DND-41 (cell line): ENCODE data around the gene PLPP6.

Source experiments
- ATAC-seq: fragments of 200-7000 bp; cut with Tn5 transposase; 3 replicates; pipeline ENCODE4 v1.9.1; 2021; ENCODE audit warnings: low read depth; ENCODE audit not compliant: insufficient read depth
- DNase-seq: peaks from one replicate; pipeline ENCODE4 v3.0.0-alpha.2; 2020
- H2AFZ ChIP-seq: 2 replicates; pipeline ENCODE4 v1.6.0; 2012; ENCODE audit warnings: low read depth, low read length
- H3K27ac ChIP-seq: 2 replicates; pipeline ENCODE4 v1.5.1; 2012; ENCODE audit warnings: low read length, inconsistent platforms
- H3K27me3 ChIP-seq: fragments of 200-600 bp; sonication (generic); 2 replicates; pipeline ENCODE4 v1.6.0; 2012; ENCODE audit warnings: low read length, mild to moderate bottlenecking, inconsistent platforms; ENCODE audit not compliant: insufficient read depth, poor library complexity
- H3K36me3 ChIP-seq: 2 replicates; pipeline ENCODE4 v1.5.1; 2012; ENCODE audit warnings: low read length, inconsistent platforms; ENCODE audit not compliant: insufficient read depth
- H3K4me1 ChIP-seq: 2 replicates; pipeline ENCODE4 v1.5.1; 2012; ENCODE audit warnings: mild to moderate bottlenecking, low read length; ENCODE audit not compliant: insufficient read depth
- H3K4me2 ChIP-seq: 2 replicates; pipeline ENCODE4 v1.6.0; 2012; ENCODE audit warnings: mild to moderate bottlenecking, moderate library complexity, low read length, inconsistent platforms; ENCODE audit not compliant: insufficient read depth
- H3K4me3 ChIP-seq, 2 experiments: fragments of 200-600 bp in 1 of 2; shearing (Covaris generic) in 1 of 2; 2 replicates each; pipeline ENCODE4 v1.5.1; 2012 to 2016; ENCODE audit warnings: inconsistent platforms in 2 of 2, low read length in 2 of 2, mild to moderate bottlenecking in 2 of 2, low read depth in 1 of 2, moderate library complexity in 1 of 2
- H3K79me2 ChIP-seq: 2 replicates; pipeline ENCODE4 v1.6.0; 2012; ENCODE audit warnings: low read length, inconsistent platforms; ENCODE audit not compliant: insufficient read depth
- H3K9ac ChIP-seq: 2 replicates; pipeline ENCODE4 v1.6.0; 2012; ENCODE audit warnings: low read depth, mild to moderate bottlenecking, inconsistent platforms, low read length, moderate library complexity
- H3K9me3 ChIP-seq: 2 replicates; pipeline ENCODE4 v1.5.1; 2012; ENCODE audit warnings: low read length, moderate library complexity, mild to moderate bottlenecking, inconsistent platforms; ENCODE audit not compliant: insufficient read depth, severe bottlenecking
- H4K20me1 ChIP-seq: 2 replicates; pipeline ENCODE4 v1.6.0; 2012; ENCODE audit warnings: low read length; ENCODE audit not compliant: insufficient read depth
- EZH2 ChIP-seq: IDR thresholded peaks from 3 replicates; pipeline ENCODE4 v1.6.1; 2012; ENCODE audit warnings: borderline replicate concordance, low read depth, mild to moderate bottlenecking, moderate library complexity, low read length, inconsistent platforms; ENCODE audit not compliant: severe bottlenecking
- TF ChIP-seq, protein P1 (sequence below): IDR thresholded peaks from 2 replicates; pipeline ENCODE4 v1.5.1; 2012; ENCODE audit warnings: borderline replicate concordance, low read length, moderate library complexity, mild to moderate bottlenecking; ENCODE audit not compliant: poor library complexity, severe bottlenecking; ENCODE audit errors: extremely low read depth

Gene PLPP6

DNA sequence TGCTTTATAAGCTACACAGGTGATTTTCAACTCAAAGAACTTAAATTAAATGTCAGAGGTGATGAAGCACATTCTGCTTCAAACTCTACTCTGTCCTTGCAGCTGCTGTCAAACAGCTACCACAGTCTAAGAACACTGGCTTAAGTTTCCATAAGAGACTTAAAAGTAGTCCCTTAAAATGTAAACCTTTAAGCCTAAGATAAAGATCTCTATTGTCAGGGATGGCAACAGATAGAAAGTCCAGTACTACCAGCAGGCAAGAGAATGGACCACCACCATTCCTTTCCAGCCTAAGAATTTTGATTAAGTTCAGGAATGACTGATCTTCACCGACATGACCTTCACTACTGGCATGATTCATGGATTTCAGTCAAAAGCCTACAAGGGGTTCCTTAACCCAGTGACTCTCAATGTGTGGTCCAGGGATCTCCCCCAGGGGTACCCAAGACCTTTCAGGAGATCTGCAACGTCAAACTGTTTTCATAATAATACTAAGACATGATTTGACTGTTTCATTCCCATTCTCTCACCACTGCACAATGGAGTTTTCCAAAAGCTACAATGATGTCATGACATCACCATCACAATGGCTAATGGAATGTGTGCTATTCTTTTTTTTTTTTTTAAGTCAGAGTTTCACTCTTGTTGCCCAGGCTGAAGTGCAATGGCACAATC lies 41.1 kb upstream of the PLPP6 start:
- Histone ChIP-seq H3K4me1 (no peaks in the 10 kb centered on the region), H2AFZ (no peak overlapping the region), H3K9me3 (no peaks in the 10 kb centered on the region), H3K27ac (no peak overlapping the region), H3K36me3 (no peaks in the 10 kb centered on the region), H3K9ac (no peak overlapping the region), H3K79me2 (no peaks in the 10 kb centered on the region), H3K4me2 (no peak overlapping the region), H4K20me1 (no peaks in the 10 kb centered on the region), H3K27me3 (no peaks in the 10 kb centered on the region), H3K4me3 (no peak overlapping the region)
- DNase-seq (no peak), ATAC-seq (no peak)
- TF ChIP-seq, protein P1, sequence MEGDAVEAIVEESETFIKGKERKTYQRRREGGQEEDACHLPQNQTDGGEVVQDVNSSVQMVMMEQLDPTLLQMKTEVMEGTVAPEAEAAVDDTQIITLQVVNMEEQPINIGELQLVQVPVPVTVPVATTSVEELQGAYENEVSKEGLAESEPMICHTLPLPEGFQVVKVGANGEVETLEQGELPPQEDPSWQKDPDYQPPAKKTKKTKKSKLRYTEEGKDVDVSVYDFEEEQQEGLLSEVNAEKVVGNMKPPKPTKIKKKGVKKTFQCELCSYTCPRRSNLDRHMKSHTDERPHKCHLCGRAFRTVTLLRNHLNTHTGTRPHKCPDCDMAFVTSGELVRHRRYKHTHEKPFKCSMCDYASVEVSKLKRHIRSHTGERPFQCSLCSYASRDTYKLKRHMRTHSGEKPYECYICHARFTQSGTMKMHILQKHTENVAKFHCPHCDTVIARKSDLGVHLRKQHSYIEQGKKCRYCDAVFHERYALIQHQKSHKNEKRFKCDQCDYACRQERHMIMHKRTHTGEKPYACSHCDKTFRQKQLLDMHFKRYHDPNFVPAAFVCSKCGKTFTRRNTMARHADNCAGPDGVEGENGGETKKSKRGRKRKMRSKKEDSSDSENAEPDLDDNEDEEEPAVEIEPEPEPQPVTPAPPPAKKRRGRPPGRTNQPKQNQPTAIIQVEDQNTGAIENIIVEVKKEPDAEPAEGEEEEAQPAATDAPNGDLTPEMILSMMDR: no peak
- no peak for TF ChIP-seq EZH2

DNA sequence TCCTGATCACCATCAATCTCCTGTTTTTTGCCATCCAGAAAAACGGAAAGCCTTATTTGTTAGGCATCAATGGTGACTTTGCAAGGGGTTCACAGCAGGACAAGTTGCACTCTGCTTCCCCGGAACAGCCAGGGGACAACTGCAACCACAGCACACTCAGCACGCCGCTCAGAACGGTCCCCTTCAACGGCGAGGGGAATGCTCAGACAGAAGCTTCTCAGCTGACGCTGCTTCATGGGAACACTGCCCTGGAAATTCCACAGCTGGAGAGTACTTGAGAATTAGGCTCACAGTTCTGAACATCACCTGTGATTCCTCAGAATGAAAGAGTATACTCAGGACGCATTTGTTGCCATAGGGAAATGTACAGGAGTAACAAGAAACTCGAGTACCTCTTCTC lies 40.1 kb upstream of the PLPP6 start:
- Histone ChIP-seq H3K9me3 (no peaks in the 10 kb centered on the region), H3K4me1 (no peaks in the 10 kb centered on the region), H3K4me3 (no peak overlapping the region), H3K79me2 (no peaks in the 10 kb centered on the region), H3K9ac (no peak overlapping the region), H2AFZ (no peak overlapping the region), H4K20me1 (no peaks in the 10 kb centered on the region), H3K36me3 (no peaks in the 10 kb centered on the region), H3K27ac (no peak overlapping the region), H3K27me3 (no peaks in the 10 kb centered on the region), H3K4me2 (no peak overlapping the region)
- TF ChIP-seq, protein P1: no peak
- no peak for TF ChIP-seq EZH2
- ATAC-seq (no peak), DNase-seq (no peak)

DNA sequence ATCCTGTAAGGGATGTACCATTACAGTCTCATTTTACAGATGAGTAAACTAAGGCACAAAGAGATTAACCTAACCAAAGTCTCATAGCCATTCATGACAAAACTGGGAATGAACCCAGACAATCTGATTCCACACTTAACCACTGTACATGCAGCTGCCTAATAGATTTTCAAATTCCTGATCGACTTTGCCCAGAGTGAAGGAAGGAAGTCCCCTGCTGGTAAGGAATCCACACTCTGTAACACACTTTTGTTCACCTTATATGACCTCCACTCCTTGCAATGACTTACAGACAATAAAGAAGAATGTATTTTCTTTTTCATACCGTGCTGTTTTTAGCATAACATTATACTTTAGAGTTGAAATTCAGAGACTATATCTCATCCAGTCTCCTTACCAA lies 31.3 kb upstream of the PLPP6 start:
- H3K4me1 ChIP-seq: no peaks in the 10 kb centered on the region
- ATAC-seq: no peak
- no peak overlapping the region for H3K27ac ChIP-seq
- H3K9ac ChIP-seq: no peak overlapping the region
- no peak for DNase-seq
- H3K9me3 ChIP-seq: no peaks in the 10 kb centered on the region
- TF ChIP-seq, protein P1: no peak
- TF ChIP-seq EZH2: no peak
- no peak overlapping the region for H3K4me2 ChIP-seq
- H3K27me3 ChIP-seq: no peaks in the 10 kb centered on the region
- no peaks in the 10 kb centered on the region for H3K79me2 ChIP-seq
- H2AFZ ChIP-seq: no peak overlapping the region
- H3K36me3 ChIP-seq: no peaks in the 10 kb centered on the region
- no peak overlapping the region for H3K4me3 ChIP-seq
- no peaks in the 10 kb centered on the region for H4K20me1 ChIP-seq
